OCI-LY1 (cell line): ENCODE measurements around the gene RAB8B.

Source experiments
- EZH2 ChIP-seq: fragments of 200-600 bp; sonication (generic), shearing (Covaris generic); IDR thresholded peaks from 2 replicates; pipeline ENCODE4 v1.8.0; 2017; ENCODE audit warnings: borderline replicate concordance, mixed run types, mild to moderate bottlenecking, antibody characterized with exemption, low read length, moderate library complexity, mixed read lengths
- TF ChIP-seq, protein P1 (sequence below): fragments of 200-600 bp; sonication (generic), shearing (Covaris generic); IDR thresholded peaks from 2 replicates; pipeline ENCODE4 v1.5.1; 2017; ENCODE audit warnings: mild to moderate bottlenecking, antibody characterized with exemption, low read length, moderate library complexity, mixed read lengths

DNA sequence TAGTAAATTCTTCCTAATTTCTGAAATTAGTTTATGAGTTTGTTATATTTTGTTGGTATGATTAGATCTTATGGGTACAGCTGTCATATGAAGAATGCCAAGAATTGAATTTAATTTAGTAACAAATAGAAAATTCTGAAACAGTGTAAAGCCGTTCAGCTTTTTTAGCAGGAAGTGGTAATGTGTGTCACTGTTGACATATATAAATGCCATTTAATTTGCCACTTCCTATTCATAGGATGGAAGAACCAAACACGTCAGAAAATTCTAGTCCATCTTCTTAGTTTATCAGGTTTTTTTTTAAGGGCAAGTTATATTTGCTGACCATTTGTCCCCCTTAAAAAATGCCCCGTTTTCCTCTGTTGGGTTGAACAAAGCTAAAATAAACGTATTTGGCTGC, 43.0 kb downstream of the RAB8B start:
- TF ChIP-seq, protein P1, sequence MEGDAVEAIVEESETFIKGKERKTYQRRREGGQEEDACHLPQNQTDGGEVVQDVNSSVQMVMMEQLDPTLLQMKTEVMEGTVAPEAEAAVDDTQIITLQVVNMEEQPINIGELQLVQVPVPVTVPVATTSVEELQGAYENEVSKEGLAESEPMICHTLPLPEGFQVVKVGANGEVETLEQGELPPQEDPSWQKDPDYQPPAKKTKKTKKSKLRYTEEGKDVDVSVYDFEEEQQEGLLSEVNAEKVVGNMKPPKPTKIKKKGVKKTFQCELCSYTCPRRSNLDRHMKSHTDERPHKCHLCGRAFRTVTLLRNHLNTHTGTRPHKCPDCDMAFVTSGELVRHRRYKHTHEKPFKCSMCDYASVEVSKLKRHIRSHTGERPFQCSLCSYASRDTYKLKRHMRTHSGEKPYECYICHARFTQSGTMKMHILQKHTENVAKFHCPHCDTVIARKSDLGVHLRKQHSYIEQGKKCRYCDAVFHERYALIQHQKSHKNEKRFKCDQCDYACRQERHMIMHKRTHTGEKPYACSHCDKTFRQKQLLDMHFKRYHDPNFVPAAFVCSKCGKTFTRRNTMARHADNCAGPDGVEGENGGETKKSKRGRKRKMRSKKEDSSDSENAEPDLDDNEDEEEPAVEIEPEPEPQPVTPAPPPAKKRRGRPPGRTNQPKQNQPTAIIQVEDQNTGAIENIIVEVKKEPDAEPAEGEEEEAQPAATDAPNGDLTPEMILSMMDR = no peak
- no peak for TF ChIP-seq EZH2
